ENCODE results near the gene SEMA4G. TPM values are rescaled to one million over a fixed set of nuclear protein-coding genes. Genes with fewer than 3 reads are reported as not detected.
"Not testable (repeated sequence)": the region's sequence is repeated elsewhere in the genome, so short reads cannot be mapped to it uniquely, and the experiment has no call there.

The SEMA4G gene
- total RNA-seq, 6 donors from 2014 or later, result 5.4 to 20.4 (median 8.5) TPM

DNA sequence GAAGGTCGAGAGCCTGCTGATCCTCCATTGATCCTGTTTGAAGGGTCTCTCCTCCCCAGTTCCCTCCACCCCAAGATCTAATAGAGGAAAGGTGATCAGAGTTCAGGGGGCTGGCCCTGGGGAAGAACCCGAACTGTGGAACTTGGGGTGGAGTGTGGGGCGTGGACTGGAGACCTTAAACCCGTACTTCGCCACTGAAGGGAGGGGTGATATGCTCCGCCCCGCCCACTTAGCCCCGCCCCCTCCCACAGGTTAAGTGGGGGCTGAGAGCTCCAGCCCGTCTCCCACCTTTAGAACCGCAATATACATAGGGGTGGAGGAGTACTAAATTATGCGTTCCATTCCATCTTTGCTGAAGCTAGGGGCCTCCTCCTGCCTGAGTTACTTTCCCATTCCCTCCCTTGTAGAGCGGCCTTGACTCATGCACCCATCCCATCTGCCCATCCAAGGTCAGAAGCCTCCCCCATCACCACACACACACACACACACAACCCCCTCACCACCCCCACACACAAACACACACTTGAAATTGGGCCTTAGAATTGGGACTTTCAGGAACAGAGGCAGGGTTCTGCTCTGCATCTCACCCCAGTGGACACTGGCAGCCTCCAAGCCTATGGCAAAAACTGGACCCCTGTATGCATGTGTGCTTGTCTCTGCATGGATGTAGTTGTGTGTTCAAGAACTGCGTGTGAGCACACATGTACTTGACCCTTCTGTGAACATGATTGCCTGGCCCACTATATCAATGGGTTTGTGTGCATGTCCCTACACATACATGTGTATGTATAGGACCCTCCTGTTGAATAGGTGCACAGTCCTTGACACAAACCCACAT is 991 bp downstream of the SEMA4G start:
- H3K27me3 ChIP-seq, result no peaks in the 10 kb centered on the region
- ATAC-seq (ENCODE audit: low FRiP score in 2 of 2), result peak; percentile 43 to 44
- peaks cover 4 to 24% (median 16%) of the 10 kb centered on the region in 4 donors for H3K4me1 ChIP-seq
- no peaks in the 10 kb centered on the region for H3K9me3 ChIP-seq
- peak; percentile 51 to 65 for DNase-seq
- WGBS, 2 donors, result 33 to 41% methylated on average over 13 of the region's 13 CpGs
- peaks cover 0 to 6% (median 3%) of the 10 kb centered on the region in 4 donors for H3K36me3 ChIP-seq
- H3K27ac ChIP-seq, result peak overlapping the region in 1 of 4 donors; percentile 24
- TF ChIP-seq EP300 (IDR thresholded peaks at IDR 0.05) (no peak), POLR2A (IDR thresholded peaks at IDR 0.05) (no peak), POLR2AphosphoS5 (IDR thresholded peaks at IDR 0.05) (no peak)
- TF ChIP-seq, protein P1, sequence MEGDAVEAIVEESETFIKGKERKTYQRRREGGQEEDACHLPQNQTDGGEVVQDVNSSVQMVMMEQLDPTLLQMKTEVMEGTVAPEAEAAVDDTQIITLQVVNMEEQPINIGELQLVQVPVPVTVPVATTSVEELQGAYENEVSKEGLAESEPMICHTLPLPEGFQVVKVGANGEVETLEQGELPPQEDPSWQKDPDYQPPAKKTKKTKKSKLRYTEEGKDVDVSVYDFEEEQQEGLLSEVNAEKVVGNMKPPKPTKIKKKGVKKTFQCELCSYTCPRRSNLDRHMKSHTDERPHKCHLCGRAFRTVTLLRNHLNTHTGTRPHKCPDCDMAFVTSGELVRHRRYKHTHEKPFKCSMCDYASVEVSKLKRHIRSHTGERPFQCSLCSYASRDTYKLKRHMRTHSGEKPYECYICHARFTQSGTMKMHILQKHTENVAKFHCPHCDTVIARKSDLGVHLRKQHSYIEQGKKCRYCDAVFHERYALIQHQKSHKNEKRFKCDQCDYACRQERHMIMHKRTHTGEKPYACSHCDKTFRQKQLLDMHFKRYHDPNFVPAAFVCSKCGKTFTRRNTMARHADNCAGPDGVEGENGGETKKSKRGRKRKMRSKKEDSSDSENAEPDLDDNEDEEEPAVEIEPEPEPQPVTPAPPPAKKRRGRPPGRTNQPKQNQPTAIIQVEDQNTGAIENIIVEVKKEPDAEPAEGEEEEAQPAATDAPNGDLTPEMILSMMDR (IDR thresholded peaks at IDR 0.05), result no peak
- peak overlapping the region in 3 of 4 donors; percentile 59 to 76 (median 60) for H3K4me3 ChIP-seq

DNA sequence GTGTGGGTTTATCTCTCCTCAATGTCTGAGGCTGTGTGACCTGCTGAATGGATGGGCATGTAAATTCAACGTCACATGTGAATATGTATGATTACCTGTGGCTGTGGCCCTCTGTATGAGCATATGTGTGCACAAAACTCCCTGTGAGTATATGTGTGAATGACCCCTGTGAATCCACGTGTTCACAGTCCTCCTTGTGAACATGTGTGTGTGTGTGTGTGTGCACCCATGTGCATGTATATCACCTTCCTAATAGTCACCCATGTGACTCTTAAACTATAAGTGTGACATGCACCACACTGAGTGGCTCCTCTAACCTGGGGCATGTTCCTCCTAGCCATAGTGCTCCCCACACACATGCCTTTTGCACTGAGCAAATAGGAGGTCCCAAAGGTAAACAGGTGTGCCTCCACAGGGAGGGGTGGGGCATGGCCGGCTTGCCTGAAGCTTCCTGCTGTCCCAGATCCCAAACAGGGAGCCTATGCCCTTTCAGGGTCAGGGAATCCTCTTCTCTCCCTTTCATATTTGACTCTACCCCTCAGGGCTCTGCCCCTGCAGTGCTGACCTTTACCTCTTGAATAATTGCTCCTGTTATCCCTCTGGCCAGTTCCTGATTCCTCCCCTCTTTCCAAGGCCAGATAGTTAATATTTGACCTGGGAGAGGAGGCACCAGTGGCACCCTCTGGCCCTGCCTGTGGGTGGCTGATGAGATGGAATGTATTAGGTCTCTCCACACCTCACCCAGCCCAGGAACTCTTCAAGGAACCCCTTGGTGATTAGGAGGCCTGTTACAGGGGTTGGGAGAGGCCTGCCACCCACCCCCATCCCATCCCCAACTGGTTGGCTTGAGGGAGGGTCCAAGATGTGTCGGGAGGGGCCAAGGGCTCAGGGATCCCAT is 1.9 kb downstream of the SEMA4G start:
- TF ChIP-seq POLR2A (IDR thresholded peaks at IDR 0.05), result no peak
- no peak for TF ChIP-seq POLR2AphosphoS5 (IDR thresholded peaks at IDR 0.05)
- TF ChIP-seq EP300 (IDR thresholded peaks at IDR 0.05), result no peak
- TF ChIP-seq, protein P1 (IDR thresholded peaks at IDR 0.05), result no peak
- DNase-seq, result no peak
- Histone ChIP-seq H3K36me3 (peaks cover 0 to 6% (median 0%) of the 10 kb centered on the region in 4 donors), H3K27ac (no peak overlapping the region), H3K9me3 (no peaks in the 10 kb centered on the region), H3K4me1 (peaks cover 4 to 24% (median 16%) of the 10 kb centered on the region in 4 donors), H3K4me3 (no peak overlapping the region), H3K27me3 (no peaks in the 10 kb centered on the region)
- ATAC-seq (ENCODE audit: low FRiP score in 2 of 2), result peak in 1 of 2 donors; percentile 52
- 50 to 71% methylated on average over 2 to 4 of the region's 4 CpGs for WGBS, 2 donors

DNA sequence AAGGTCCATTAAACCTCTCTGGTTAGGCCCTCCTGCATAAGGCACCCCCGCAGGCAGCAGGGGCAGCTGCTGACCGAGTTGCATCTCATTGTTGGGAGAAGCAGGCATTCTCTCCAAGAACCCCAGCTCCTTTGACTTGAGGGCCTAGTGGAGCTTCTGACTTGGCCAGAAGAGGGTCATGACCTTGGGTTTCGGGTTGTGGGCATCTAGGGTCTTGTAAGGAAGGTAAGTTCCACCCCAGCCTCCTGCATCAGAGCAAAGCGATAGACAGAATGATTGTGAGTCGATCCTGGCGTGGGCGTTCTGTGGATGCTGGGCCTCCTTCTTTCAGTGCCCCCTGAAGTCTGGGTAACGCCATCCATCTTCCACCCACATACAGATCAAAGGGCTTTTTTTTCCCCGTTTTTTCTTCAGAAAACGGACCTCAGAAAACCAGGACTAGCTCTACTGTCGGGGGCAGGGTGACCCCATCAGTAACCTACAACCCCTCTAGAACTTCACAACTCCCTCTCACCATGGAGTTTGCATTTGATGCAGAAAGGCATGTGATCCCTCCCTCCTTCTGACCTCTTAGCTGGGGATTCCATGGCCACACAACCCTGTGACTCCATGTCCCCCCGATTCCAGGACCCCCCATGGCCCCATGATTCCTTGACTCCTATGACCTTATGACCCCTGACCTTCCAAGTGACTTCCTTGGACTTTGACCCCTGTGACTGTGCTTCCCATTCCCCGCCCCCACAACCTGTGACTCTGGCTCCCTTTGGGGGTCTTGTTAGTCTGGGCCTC is 3.0 kb downstream of the SEMA4G start:
- DNase-seq (no peak), ATAC-seq (ENCODE audit: low FRiP score in 2 of 2) (no peak)
- no peaks in the 10 kb centered on the region for H3K27me3 ChIP-seq
- no peak overlapping the region for H3K27ac ChIP-seq
- H3K4me1 ChIP-seq, result peaks cover 4 to 24% (median 16%) of the 10 kb centered on the region in 4 donors
- H3K4me3 ChIP-seq, result no peak overlapping the region
- H3K9me3 ChIP-seq, result no peaks in the 10 kb centered on the region
- 78 to 82% methylated on average over 13 of the region's 13 CpGs for WGBS, 2 donors
- peaks cover 0 to under 1% (median 0%) of the 10 kb centered on the region in 4 donors for H3K36me3 ChIP-seq
- no peak for TF ChIP-seq POLR2A (IDR thresholded peaks at IDR 0.05)
- TF ChIP-seq POLR2AphosphoS5 (IDR thresholded peaks at IDR 0.05), result no peak
- TF ChIP-seq EP300 (IDR thresholded peaks at IDR 0.05), result no peak
- TF ChIP-seq, protein P1 (IDR thresholded peaks at IDR 0.05), result no peak

DNA sequence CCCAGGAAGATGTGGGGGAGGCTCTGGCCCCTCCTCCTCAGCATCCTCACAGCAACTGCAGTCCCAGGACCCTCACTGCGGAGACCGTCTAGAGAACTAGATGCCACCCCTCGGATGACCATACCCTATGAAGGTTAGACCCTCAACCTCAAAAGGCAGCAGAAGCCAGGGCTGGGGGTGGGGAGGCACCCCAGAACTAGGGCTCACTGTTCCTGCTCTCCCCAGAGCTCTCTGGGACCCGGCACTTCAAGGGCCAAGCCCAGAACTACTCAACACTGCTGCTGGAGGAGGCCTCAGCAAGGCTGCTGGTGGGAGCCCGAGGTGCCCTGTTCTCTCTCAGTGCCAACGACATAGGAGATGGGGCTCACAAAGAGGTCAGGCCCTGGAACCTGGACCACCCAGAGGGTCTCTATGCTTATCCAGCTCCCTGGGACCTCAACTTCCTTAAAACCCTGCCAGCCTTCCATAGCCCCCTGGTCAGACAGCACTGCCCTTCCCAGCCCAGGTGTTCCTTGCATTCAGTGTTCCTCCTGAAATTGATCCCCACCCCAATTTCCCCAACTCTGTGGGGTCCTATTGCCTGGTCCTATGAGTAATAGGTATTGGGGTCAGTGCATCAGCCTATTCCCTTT is 3.7 kb downstream of the SEMA4G start:
- TF ChIP-seq, protein P1 (IDR thresholded peaks at IDR 0.05), result no peak
- TF ChIP-seq POLR2AphosphoS5 (IDR thresholded peaks at IDR 0.05) (no peak), EP300 (IDR thresholded peaks at IDR 0.05) (no peak), POLR2A (IDR thresholded peaks at IDR 0.05) (no peak)
- no peak for ATAC-seq (ENCODE audit: low FRiP score in 2 of 2)
- DNase-seq, result no peak
- peaks cover 0 to 7% (median 0%) of the 10 kb centered on the region in 4 donors for H3K36me3 ChIP-seq
- H3K4me3 ChIP-seq, result no peak overlapping the region
- H3K27me3 ChIP-seq, result no peaks in the 10 kb centered on the region
- no peak overlapping the region for H3K27ac ChIP-seq
- H3K9me3 ChIP-seq, result no peaks in the 10 kb centered on the region
- WGBS, 2 donors, result 85 to 88% methylated on average over 5 of the region's 6 CpGs
- peaks cover 4 to 24% (median 16%) of the 10 kb centered on the region in 4 donors for H3K4me1 ChIP-seq

DNA sequence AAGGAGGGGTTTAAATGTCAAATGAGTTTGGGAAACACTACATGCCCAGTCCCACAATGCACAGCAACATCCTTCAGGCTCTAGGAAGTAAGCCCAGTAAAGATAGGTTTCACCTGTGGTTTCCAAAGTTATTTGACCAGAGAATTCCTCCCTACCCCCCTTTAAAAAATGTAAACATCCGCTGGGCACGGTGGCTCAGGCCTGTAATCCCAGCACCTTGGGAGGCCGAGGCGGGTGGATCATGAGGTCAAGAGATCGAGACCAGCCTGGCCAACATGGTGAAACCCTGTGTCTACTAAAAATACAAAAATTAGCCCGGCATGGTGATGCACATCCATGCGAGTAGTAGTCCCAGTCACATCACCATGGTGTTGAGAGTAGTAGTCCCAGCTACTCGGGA is 6.1 kb downstream of the SEMA4G start:
- H3K27ac ChIP-seq; DNase-seq; H3K9me3 ChIP-seq; ATAC-seq (ENCODE audit: low FRiP score in 2 of 2); H3K4me3 ChIP-seq; H3K4me1 ChIP-seq; H3K27me3 ChIP-seq: not testable (repeated sequence)
- whole genome bisulfite sequencing, 2 donors, result 87 to 90% methylated on average over 8 of the region's 8 CpGs
- peaks cover 0 to 28% (median 12%) of the 10 kb centered on the region in 4 donors for H3K36me3 ChIP-seq
